ENCODE measurements around the gene TMEM217. TPM values are rescaled to one million over a fixed set of nuclear protein-coding genes. Genes with fewer than 3 reads are reported as not detected.
"Not testable (repeated sequence)": the region's sequence is repeated elsewhere in the genome, so short reads cannot be mapped to it uniquely, and the experiment has no call there.

TMEM217 gene
- total RNA-seq, 1 donor from 2014 or later: 0.26 TPM

DNA sequence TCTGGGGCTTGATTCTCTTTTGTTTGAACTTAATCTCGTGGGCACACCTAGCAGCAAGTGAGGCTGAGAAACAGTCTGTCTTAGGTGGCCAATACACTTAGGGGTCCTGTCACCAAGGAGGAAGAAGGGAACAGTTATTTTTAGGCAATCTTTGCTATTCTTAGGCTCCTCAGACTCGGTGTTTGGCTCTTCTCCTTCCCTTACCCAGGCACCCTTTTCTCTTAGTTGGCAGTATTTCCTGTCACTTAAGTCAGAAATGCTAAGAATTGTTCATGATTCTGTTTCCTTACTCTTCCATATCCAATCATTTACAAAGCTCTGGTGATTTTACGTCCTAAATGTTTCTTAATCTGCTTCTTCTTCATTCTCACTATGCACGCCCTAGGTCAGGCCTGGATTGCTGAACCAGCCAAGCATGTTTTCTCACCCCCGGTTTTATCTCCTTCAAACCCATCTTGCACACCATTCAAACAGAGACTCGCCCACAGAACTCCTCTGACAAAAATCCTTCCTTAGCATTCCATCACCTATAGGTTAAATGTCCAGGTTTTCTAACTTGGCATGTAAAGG, 45.2 kb upstream of the TMEM217 start:
- no peaks in the 10 kb centered on the region for H3K27me3 ChIP-seq (ENCODE audit: control insufficient read depth, insufficient read depth, low read length)
- no peak for TF ChIP-seq CTCF (IDR thresholded peaks at IDR 0.05; ENCODE audit: insufficient read depth, low read length, severe bottlenecking)
- no peak for DNase-seq (ENCODE audit: low read depth)
- FAIRE-seq: no peak
- no peak overlapping the region for H3K4me3 ChIP-seq (ENCODE audit: low read depth, low read length)
- H3K36me3 ChIP-seq (ENCODE audit: control insufficient read depth, insufficient read depth, low read length): peaks cover 5% of the 10 kb centered on the region

DNA sequence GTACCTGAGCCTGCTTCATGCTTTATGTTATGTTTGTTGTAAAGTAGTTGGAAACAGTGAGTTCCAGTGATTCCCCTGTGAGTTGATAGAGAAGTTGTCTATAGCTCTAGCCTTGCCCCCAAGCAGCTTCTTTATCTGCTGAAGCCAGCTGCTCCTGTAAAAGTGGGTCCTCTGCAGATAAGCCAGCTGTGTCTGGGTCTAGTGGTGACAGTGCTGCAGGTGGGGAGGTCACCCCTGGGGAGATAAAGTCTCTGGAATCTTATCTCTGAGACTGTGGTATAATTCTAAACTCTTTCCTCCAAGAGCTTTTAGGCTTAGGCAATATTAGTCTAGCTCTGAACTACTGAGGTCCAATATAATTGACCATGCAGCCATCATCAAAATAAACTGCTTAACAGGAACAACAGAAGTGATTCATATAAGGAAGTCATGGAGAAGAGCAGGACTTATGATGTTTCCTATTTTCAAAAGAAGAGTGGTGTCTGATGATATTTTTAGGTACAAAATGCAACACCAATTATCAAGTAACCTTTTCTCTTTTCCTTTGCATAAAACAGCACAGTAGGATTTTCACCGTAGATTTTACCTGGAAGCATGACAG, 44.2 kb upstream of the TMEM217 start:
- FAIRE-seq: no peak
- Histone ChIP-seq H3K27me3 (ENCODE audit: control insufficient read depth, insufficient read depth, low read length) (no peaks in the 10 kb centered on the region), H3K4me3 (ENCODE audit: low read depth, low read length) (no peak overlapping the region), H3K36me3 (ENCODE audit: control insufficient read depth, insufficient read depth, low read length) (peaks cover 5% of the 10 kb centered on the region)
- no peak for DNase-seq (ENCODE audit: low read depth)
- no peak for TF ChIP-seq CTCF (IDR thresholded peaks at IDR 0.05; ENCODE audit: insufficient read depth, low read length, severe bottlenecking)

GRCh38 chr6:37299990-37300389, 42.0 kb upstream of the TMEM217 start:
- no peak overlapping the region for H3K4me3 ChIP-seq (ENCODE audit: low read depth, low read length)
- FAIRE-seq: no peak
- peaks cover 5% of the 10 kb centered on the region for H3K36me3 ChIP-seq (ENCODE audit: control insufficient read depth, insufficient read depth, low read length)
- no peaks in the 10 kb centered on the region for H3K27me3 ChIP-seq (ENCODE audit: control insufficient read depth, insufficient read depth, low read length)
- no peak for TF ChIP-seq CTCF (IDR thresholded peaks at IDR 0.05; ENCODE audit: insufficient read depth, low read length, severe bottlenecking)
- no peak for DNase-seq (ENCODE audit: low read depth)

DNA sequence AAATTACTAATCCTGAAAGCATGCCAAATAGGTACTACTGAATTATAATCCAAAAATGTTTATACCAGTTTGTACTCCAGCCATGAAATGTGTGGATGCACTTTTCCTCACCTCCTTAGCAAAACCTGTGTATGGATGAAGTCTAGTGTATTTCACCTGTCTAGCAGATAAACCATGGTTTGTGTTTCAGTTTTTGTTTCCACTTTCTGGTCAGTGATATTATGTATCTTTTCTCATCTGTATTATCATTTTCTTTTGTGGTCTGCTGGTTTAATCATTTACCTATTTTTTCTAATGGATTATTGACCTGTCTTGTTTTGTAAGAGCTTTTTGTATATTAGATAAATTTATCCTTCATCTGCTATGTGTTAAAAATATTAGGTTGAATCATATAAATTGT, 41.0 kb upstream of the TMEM217 start:
- Histone ChIP-seq H3K4me3 (ENCODE audit: low read depth, low read length) (no peak overlapping the region), H3K36me3 (ENCODE audit: control insufficient read depth, insufficient read depth, low read length) (peaks cover 8% of the 10 kb centered on the region), H3K27me3 (ENCODE audit: control insufficient read depth, insufficient read depth, low read length) (no peaks in the 10 kb centered on the region)
- DNase-seq (ENCODE audit: low read depth) (no peak), FAIRE-seq (no peak)
- TF ChIP-seq CTCF (IDR thresholded peaks at IDR 0.05; ENCODE audit: insufficient read depth, low read length, severe bottlenecking): no peak

GRCh38 chr6:37297637-37298036, 39.7 kb upstream of the TMEM217 start:
- H3K4me3 ChIP-seq (ENCODE audit: low read depth, low read length); FAIRE-seq; DNase-seq (ENCODE audit: low read depth); H3K27me3 ChIP-seq (ENCODE audit: control insufficient read depth, insufficient read depth, low read length); H3K36me3 ChIP-seq (ENCODE audit: control insufficient read depth, insufficient read depth, low read length): not testable (repeated sequence)

DNA sequence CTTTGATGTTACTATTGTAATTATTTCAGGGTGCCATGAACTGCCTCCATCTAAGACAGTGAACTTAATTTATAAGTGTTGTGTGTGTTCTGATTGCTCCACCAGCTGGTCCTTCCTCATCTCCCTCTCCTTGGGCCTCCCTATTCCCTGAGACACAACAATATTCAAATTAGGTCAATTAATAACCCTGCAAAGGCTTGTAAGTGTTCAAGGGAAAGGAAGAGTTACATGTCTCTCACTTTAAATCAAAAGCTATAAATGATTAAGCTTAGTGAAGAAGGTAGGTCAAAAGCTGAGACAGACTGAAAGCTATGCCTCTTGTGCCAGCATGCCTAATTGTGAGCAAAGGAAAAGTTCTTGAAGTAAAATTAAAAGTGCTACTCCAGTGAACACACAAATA, 35.5 kb upstream of the TMEM217 start:
- no peak overlapping the region for H3K4me3 ChIP-seq (ENCODE audit: low read depth, low read length)
- FAIRE-seq (no peak), DNase-seq (ENCODE audit: low read depth) (no peak)
- TF ChIP-seq CTCF (IDR thresholded peaks at IDR 0.05; ENCODE audit: insufficient read depth, low read length, severe bottlenecking): no peak
- peaks cover 5% of the 10 kb centered on the region for H3K36me3 ChIP-seq (ENCODE audit: control insufficient read depth, insufficient read depth, low read length)
- H3K27me3 ChIP-seq (ENCODE audit: control insufficient read depth, insufficient read depth, low read length): no peaks in the 10 kb centered on the region

Measured in bronchial epithelial cell (primary cell).